ENCODE data around the gene GTPBP8. TPM values are rescaled to one million over a fixed set of nuclear protein-coding genes. Genes with fewer than 3 reads are reported as not detected.

The GTPBP8 gene
- total RNA-seq, 4 donors from 2014 or later, result 21.6 to 30.8 (median 24.8) TPM

- intact Hi-C loops (cut with DNase I), result loop anchor here (2.0 to 10.0 kb wide), 4 partner anchors 81 to 573 kb away; partner anchors contain the start of gene BOC
- Histone ChIP-seq H3K4me3 (peak overlapping the region; percentile 26 to 32 (median 29)), H3K27ac (replicated peaks in 1 of 4) (peak overlapping the region; percentile 69 to 78 (median 76)), H3K4me1 (peaks cover 12 to 29% (median 18%) of the 10 kb centered on the region in 4 donors), H3K9me3 (no peaks in the 10 kb centered on the region), H3K36me3 (no peaks in the 10 kb centered on the region), H3K27me3 (no peaks in the 10 kb centered on the region)
- peak; percentile 98 for DNase-seq (ENCODE audit: extremely low spot score)
- WGBS, result 3% methylated on average over 12 of the region's 12 CpGs
- TF ChIP-seq POLR2AphosphoS5 (IDR thresholded peaks at IDR 0.05), result peak; percentile 61 to 74
- peak; percentile 96 to 98 (median 98) for TF ChIP-seq CTCF (IDR thresholded peaks at IDR 0.05)
- TF ChIP-seq EP300 (IDR thresholded peaks at IDR 0.05), result no peak
These were observed 60.5 kb downstream of the GTPBP8 start for GRCh38 chr3:113051302-113051711.

Other genes starting within 250 kb of the GTPBP8 start
- not detected for gene CD200R1L, start 144.1 kb upstream of the GTPBP8 start, total RNA-seq
- 1 to 10 TPM; 1.6 to 3.3 (median 1.7) TPM for gene CD200R1, start 15.9 kb upstream of the GTPBP8 start, total RNA-seq
- gene BOC, start 220.6 kb downstream of the GTPBP8 start, total RNA-seq, result 100 to 1,000 TPM in 1 of 4 donors, 10 to 100 TPM in 3; 87.2 to 119 (median 90.8) TPM